ENCODE measurements around the gene ZBTB7A. TPM values are rescaled to one million over a fixed set of nuclear protein-coding genes. Genes with fewer than 3 reads are reported as not detected.
A peak's percentile ranks its signal among the peaks of the same experiment; 100 is the strongest.

ZBTB7A gene
- total RNA-seq, 1 donor from 2014 or later, result 7.1 TPM

DNA sequence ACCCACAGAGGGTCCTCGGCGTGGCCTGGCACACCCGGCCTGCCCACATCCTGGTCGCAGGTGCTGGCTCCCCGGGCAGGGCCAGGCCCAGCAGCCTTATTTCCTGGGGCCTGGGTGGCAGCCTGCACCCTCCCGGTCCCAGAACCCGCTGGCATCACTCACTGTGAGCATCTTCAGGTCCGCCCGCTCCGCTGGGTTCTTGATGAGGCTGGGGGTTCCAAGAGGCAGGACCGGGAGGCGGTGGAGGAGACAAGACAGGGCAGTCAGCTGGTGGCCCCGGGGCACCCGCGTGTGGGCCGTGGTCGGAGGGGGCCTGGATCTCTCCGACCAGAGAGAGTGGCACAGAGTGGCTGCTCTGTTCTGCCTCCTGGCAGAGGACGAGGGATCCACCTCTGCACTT lies 27.6 kb upstream of the ZBTB7A start:
- no peak for DNase-seq (ENCODE audit: low read depth in 2 of 2)

DNA sequence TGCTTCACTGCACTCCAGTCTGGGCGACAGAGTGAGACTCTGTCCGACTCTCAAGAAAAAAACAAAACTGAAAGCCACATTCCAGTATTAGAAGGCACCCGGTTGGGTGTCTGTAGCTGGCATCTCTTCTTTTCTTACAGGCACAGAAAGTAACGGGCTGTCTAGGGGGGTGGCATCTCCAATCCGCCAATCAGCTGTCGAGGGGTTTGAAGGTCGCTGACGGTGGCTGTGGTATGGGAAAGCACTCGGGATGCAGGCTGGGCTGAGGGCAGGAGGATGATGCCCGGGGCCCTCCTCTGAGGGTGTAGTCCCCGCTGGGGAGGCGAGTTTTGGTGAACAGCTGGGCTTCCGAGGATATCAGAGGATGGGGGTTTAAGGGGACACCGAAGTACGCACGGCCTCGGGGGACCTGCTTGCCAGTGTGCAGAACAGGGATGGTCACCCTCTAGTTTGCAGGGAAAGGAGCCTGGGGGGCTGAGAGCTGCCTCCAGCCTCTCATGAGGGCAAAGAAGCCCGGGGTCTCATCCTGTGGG lies 27.0 kb upstream of the ZBTB7A start:
- no peak for DNase-seq (ENCODE audit: low read depth in 2 of 2)

DNA sequence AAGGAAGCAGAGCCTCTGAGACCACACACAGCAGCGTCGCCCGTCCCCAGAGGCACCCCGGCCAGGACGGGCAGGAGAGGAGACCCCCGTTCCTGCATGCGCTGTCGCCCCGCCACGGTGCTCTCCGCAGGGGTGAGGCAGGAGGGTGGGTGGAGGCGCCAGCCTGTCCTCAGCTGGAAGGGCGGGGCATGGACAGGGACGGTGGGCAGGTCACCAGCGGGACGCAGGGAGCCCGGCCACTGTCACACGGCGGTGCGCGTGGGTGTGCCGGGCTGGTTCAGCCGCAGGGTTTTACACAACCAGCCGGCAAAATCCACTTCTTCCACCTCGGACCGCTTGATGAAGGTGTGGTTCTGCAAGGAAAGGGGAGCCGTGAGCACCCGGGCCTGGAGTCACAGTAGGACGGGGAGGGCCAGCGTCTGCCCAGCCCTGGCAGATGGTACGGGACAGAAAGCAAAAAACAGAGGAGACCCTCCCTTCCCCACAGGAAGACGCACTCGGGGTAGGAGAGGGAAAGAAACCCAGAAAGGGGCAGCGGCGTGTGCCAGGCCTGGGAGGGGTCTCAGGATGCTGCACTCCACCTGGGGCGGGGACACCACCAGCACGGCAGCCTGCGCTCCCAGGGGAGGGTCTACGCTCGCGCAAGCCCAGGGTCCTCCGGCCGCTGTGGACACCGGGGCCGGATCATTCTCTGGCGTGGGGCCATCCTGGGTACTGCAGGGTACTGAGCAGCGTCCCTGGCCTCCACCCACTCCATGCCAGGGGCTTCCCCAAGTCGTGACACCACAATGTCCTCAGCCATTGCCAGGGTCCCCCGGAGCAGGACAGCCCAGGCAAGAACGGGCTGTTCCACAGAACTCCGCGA lies 23.9 kb upstream of the ZBTB7A start:
- DNase-seq (ENCODE audit: low read depth in 2 of 2), result no peak

DNA sequence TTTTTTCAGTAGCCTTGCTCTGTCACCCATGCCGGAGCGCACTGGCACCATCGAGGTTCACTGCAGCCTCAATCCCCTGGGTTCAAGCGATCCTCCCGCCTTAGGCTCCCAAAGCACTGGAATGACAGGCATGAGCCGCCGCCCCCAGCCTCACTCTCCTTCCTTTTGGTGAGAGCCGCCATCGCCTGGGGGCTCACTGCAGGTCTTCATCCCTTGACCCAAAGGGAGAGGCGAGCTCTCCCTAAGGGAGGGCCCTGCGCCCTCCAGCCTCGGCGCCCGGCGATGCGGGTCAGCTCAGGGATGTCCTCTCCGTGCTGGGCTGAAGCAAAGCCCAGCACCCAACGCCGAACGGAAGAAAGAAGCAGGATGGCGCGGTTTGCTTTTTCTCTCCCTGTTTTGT lies 23.2 kb upstream of the ZBTB7A start:
- DNase-seq (ENCODE audit: low read depth in 2 of 2), result no peak

DNA sequence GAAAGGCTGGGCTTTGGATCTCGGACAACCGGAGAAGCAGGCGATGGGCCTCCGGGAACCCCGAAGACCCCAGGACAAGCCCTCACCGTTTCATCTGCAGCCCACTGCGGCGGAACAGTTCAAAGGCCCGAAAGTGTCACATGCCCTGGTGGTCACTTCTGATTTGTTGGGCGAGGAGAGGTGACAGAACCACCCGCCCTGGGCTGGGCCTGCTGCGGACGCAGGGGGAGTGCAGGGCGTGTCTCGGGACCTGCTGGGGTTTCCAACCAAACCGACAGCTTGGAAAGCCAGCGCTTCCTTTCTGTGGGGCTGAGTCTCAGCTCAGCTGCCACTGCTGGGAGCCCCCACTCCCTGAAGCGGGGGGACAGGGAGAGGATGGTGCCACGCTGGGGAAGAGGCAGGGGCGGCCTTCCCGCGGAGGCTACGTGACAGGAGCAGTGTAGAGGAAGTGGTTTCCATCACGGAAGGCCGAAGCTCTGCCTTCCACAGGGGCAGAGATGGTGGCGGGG lies 22.8 kb upstream of the ZBTB7A start:
- DNase-seq (ENCODE audit: low read depth in 2 of 2), result no peak

DNA sequence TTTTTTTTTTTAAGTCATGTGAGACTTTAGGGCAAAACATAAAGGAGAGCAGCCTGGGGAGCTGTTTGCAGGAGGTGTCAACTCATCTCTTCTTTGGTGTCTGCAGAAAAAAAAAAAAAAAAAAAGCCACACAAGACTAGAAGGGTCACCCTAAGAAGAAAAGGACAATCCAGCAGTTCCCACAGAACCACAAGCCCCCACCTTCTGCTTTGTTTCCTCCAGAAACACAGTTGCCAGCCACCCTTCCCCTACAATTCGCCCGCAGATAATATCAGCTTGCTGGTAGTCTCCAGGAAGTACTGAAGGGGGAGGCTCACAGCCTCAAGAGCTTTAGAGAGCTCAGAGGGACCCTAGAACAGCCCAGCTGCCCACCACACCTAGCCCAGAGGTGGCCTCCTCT lies 22.3 kb upstream of the ZBTB7A start:
- DNase-seq (ENCODE audit: low read depth in 2 of 2), result no peak

DNA sequence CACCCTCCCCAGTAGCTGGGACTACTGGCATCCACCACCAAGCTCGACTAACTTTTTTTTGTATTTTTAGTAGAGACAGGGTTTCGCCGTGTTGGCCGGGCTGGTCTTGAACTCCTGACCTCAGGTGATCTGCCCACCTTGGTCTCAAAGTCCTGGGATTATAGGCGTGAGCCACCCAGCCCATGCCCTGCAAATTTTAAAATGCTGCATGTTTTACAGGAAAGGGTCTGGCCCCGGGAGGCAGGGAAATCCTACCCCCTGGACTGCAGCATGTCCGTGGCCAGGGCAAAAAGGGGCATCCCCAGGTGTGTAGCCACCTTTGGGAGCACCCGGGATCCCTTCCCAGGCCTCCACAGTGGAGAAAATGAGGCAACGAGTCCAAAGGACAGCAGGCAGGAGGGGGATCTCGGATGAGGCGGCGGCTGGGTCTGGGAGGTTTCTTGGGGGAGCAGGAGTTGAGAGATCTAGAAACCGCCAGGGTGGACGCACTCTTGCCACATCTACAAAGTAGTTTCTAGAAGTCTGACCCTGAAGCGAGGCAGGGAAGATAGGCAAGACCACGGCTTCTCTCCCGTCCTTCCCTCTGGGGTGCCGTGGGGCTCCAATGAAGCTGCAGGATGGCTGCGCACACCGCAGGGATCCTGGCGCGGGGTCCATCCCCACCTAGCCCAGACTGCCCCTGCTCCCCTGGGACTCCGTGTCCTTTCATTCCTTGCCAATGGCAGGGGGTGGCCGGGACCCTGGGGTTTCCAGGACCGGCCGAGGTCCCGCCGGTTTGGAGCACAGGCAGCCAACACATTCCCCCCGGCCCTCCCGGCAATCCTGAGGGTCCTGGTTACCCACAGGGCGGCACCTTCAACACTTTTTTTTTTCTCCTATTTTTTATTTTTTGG lies 21.3 kb upstream of the ZBTB7A start:
- no peak for DNase-seq (ENCODE audit: low read depth in 2 of 2)

DNA sequence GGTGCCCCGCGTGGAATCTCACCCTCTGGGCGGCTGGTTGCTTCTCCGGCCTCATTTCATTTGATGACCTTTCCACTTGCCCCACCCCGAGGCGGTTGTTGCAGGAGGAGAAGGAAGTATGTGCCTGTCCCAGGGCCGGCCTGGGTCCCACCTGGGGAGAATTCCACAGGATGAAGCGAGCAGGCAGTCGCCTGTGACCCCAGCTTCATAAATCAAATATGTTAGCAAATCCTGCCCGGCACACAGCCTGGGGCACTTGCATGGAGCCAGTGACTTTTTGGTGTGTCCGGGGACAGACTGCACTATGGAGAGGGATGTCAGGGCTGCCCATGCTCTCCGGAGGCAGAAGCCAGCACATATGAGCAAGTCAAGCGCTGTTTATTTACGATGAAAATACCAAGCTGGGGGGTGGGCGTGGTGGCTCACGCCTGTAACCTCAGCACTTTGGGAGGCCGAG lies 19.7 kb upstream of the ZBTB7A start:
- no peak for DNase-seq (ENCODE audit: low read depth in 2 of 2)

DNA sequence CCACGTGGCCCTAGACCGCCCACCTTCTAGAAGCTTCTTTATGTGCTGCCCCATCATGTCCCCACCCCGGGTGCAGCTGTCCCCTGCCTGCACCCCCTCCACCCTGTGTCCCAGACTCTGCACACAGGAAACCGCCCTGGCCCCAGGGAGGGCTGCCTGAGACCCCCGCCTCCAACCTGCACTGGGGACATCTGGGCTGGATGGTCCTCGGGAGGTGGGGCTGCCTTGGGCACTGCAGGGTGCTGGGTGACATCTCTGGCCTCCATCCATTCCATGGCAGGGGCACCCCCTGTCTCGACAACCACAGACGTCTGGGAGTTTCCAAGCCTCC lies 17.8 kb upstream of the ZBTB7A start:
- DNase-seq (ENCODE audit: low read depth in 2 of 2), result no peak

DNA sequence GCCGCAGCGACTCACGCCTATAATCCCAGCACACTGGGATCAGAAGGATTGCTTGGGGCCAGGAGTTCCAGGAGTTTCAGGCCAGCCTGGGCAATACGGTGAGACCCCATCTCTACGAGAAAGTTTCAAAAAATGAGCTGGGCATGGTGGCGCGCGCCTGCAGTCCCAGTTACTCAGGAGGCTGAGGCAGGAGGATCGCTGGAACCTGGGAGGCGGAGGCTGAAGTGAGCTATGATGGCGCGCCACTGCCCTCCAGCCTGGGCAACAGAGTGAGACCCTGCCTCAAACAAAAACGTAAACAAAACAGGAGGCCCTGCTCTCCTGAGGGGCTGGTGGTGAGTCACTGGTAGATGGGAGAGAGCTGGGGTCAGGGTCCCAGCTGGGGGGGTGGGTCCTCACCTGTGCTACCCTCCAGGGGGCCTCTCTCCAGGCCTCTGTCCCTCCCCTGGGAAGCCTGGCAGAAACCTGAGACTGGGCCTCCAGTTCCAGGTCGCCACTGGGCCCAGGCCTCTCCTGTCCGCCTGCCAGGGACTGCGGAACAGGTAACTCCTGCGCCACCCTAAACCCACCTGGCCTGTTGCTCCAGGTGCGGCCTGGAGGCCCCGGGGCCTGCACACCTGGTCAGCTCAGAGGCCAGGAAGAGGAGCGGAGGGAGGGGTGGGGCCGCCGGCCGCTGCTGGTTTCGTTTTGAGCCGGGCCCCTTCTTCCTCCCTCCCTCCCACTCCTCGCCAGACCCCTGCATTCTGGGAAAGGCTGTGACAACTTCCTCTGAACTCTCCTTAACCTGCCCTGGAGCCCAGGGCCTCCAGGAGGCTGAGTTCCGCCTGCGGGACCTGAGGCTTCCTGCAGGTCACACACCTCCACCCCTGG lies 17.2 kb upstream of the ZBTB7A start:
- DNase-seq (ENCODE audit: low read depth in 2 of 2), result no peak

DNA sequence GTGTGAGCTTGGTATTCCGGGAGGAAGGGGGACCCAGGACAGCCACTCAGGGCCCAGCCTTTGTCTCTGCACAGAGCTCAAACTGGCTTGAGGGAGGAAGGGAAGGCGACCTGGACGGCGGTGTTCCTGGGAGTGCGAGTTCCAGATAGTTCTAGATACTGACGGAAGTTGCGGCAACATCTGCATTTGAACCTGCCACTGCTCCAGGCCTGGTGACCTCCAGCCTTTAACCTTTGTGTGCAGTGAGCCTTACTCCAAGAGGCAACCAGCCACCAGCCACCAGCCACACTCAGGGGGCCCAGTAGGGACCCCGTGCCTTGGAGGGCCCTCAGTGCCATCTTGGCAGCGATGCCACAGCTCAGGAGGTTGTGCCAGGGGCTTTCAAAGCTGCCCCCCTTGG lies 15.5 kb upstream of the ZBTB7A start:
- no peak for DNase-seq (ENCODE audit: low read depth in 2 of 2)

DNA sequence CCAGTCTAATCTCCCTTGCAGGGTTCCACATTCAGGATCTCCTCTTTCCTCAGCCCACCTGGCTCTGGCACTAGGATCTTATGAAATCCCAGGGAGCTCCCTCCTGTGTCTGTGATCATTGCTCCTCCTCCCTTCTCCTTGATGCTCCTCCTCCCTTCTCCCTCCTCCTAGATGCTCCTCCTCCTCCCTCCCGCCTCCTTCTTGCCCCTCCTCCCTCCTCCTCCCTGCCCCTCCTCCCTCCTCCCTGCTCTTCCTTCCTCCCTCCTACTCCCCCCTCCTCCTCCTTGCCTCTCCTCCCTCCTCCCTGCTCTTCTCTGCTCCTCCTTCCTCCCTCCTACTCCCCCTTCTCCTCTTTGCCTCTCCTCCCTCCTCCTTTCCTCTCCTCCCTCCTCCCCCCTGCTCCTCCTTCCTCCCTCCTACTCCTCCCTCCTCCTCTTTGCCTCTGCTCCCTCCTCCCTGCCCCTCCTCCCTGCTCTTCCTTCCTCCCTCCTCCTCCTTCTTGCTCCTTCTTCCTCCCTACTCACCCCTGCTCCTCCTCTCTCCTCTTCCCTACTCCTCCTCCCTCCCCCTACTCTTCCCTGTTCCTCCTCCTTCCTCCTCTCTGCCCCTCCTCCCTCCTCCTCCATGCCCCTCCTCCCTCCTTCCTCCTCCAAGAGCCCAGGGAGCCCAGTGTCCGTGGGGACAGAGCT lies 14.9 kb upstream of the ZBTB7A start:
- DNase-seq (ENCODE audit: low read depth in 2 of 2), result no peak

DNA sequence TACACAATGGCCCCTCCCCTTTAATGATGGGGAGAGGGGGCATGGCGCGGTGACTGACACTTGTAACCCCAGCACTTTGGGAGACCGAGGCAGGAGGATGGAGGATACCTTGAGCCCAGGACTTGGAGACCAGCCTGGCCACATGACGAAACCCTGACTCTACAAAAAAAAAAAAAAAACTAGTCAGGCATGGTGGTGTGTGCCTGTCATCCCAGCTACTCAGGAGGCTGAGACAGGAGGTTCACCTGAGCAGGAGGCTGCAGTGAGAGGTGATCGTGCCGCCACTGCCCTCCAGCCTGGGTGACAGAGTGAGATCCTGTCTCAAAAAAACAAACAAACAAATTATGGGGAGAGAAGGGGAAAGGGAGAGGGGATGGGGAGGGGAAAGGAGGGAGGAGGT lies 13.8 kb upstream of the ZBTB7A start:
- no peak for DNase-seq (ENCODE audit: low read depth in 2 of 2)

DNA sequence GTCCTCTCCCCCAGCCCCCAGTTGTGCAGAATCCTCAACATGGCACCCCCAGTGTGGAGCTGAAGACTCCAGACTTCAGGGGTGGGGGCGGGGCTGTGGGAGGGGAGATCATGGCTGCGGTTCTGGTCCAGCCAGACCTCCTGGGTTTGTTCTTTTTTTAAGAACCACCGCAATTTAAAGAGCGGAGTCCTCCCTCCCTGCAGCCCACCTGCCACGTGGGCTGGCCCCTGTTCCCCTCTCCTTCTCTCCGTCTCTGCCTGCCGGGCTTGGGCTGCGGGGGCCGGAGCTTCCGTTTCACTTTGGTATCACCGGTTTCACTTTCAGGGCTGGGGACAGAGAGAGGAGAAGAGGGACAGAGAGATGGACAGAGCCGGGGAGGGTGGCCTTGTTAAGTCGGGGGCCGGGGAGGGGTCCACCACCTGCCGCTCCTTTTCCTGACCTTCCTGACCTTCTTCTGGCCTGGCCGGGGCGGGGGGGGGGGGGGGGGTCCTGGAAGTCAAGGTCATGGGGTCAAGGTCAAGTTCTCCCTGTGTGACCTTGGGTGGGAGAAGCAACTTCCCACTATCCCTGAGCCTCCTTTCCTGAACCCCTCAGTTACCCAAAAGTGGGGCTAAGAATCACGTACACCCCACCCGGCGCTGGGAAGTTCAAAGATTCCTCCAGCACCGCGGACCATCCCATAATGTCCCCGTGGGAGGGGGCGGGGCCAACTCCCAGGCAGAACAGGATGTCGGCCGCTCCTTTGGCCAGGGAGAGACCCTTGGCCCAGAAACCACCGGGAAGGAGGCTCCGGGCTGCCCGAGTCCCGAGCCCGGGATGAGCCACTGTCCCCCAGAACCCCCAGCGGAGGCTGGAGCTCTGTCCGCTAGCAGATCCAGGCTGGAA lies 11.3 kb upstream of the ZBTB7A start:
- peak in 1 of 2 donors; percentile 56 for DNase-seq (ENCODE audit: low read depth in 2 of 2)

DNA sequence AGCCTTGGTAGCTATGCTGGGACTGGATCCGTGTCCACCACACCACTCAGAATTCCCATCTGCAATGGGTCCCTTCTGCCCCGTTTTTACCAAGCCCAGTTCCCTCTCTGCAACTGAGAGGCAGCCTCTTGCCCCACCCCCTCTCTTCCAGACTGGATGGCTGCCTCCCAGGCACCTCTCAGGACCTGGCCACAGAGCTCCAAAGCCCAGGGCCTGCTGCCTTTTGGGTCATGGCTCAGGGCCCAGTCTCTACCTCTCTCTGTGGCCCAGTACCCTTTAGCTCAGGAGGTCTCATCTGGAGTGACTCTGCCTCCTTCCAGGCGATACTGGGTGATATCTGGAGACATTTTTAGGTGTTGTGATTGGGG lies 10.3 kb upstream of the ZBTB7A start:
- no peak for DNase-seq (ENCODE audit: low read depth in 2 of 2)

DNA sequence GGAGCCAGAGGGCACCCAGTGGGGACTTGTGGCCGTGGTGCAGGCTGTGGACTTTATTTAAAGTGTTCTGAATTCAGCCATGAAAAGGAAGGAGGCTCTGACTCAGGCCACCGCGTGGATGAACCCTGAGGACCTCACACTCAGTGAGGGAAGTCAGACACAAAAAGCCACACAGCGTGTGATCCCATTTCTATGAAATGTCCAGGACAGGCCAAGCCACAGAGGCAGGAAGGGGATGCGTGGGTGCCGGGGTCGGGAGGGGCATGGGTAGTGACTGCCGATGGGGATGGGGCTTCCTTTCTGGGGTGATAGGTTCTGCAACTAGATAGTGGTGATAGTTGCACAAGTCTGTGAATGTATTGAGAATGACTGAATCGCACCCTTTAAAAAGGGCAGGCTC lies 8.7 kb upstream of the ZBTB7A start:
- peak; percentile 63 to 69 for DNase-seq (ENCODE audit: low read depth in 2 of 2)

DNA sequence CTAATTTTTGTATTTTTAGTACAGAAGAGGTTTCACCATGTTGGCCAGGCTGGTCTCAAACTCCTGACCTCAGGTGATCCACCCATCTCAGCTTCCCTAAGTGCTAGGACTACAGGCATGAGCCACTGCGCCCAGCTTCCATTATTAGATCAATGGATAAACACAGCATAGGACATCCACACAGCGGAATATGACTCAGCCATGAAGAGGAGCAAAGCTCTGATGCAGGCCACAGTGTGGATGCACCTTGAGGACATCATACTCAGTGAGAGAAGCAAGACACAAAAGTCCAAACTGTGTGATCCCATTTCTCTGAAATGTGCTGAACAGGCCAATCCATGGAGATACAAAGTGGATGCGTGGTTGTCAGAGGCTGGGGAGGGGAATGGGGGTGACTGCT lies 4.9 kb upstream of the ZBTB7A start:
- no peak for DNase-seq (ENCODE audit: low read depth in 2 of 2)

DNA sequence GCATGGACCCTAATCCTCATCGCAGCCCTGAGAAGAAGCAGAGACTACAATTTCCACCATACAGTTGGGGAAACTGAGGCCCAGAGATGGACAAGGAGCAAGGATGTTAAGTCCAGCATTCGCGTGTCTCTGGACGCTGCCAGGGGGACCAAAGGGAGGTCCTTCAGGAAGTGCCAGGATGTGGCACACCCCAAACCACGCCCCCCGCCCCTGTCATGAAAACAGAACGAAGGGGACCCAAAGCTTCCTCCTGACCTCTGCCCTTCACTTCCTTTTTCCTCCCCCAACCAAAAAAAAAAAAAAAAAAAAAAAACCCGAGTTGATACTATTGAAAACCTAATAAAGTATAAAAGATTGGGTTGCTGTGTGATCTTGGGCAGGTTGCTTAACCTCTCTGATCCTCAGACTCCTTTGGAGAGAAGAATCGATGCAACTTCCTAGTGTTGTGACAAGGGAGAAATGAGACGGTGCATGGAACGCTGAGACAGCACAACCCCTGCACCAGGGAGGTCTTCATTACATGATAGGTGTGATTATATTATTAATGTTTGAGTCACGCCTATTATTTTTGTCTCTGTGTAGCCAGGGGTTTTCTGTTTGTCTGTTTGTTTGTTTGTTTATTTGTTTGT lies 2.7 kb upstream of the ZBTB7A start:
- DNase-seq (ENCODE audit: low read depth in 2 of 2), result no peak
